K562 (cell line): Measurements from ENCODE around the gene ITGAX. TPM values are rescaled to one million over a fixed set of nuclear protein-coding genes. Genes with fewer than 3 reads are reported as not detected.

Experiments used
- ATAC-seq: fragments of 200-7000 bp; cut with Tn5 transposase; 3 replicates; pipeline ENCODE4 v1.9.1; 2020; ENCODE audit warnings: moderate library complexity
- BruUV-seq: library from RNA; stranded (reverse); fragments of 400-500 nt; replicated peaks from 2 replicates; lab custom pipeline; 2021; lab: Mats Ljungman, UMichigan
- CTCF ChIA-PET: fragments of 300-600 bp; formaldehyde crosslinking; extraction: SDS; loops from one replicate; lab custom pipeline; 2021; ENCODE audit warnings: low intra/inter-chr PET ratio; lab: Yijun Ruan, JAX
- POLR2A ChIA-PET: fragments of 300-600, 350-650 bp; sonication (Branson Sonifier 250); formaldehyde crosslinking; extraction: SDS; loops from one replicate; lab custom pipeline; 2021; ENCODE audit warnings: antibody characterized with exemption, inconsistent platforms; lab: Yijun Ruan, JAX
- DNase-seq, 4 experiments: peaks; one replicate each; pipeline versions ENCODE4 v3.0.0 to v3.0.0-alpha.2; 2011 to 2018; ENCODE audit warnings: low spot score in 3 of 4, mixed read lengths in 3 of 4; ENCODE audit errors: extremely low read depth in 1 of 4
- FAIRE-seq: peaks from 2 replicates; lab custom pipeline; 2011; peaks lifted over from hg19 to GRCh38; lab: Jason Lieb, UNC
- H2AFZ ChIP-seq: 2 replicates; pipeline ENCODE4 v1.6.0; 2011; ENCODE audit warnings: low read depth, low read length, control low read depth, inconsistent platforms
- H3K27ac ChIP-seq: fragments of 200-600 bp; 3 replicates; pipeline ENCODE4 v1.8.0; 2011; ENCODE audit warnings: low read depth, mild to moderate bottlenecking, control low read depth, inconsistent platforms, low read length, moderate library complexity, mixed read lengths; ENCODE audit errors: extremely low read depth
- H3K27me3 ChIP-seq, 2 experiments: fragments of 300-600 bp in 1 of 2; 2 replicates in 1 of 2; 3 replicates in 1 of 2; pipeline versions ENCODE4 v1.6.0 to v1.8.0; 2011; ENCODE audit warnings: inconsistent platforms in 2 of 2, low read length in 2 of 2, mild to moderate bottlenecking in 1 of 2, mixed read lengths in 1 of 2, moderate library complexity in 1 of 2; ENCODE audit not compliant: control insufficient read depth in 2 of 2, insufficient read depth in 2 of 2
- H3K36me3 ChIP-seq: fragments of 300-600 bp; 3 replicates; pipeline ENCODE4 v1.8.0; 2011; ENCODE audit warnings: mild to moderate bottlenecking, low read length, inconsistent platforms; ENCODE audit not compliant: control insufficient read depth, insufficient read depth
- H3K4me1 ChIP-seq, 2 experiments: fragments of 200-600 bp in 1 of 2; replicated peaks in 1 of 2; 2 replicates in 1 of 2; 3 replicates in 1 of 2; pipeline versions ENCODE4 v1.5.1 to v1.8.0; 2011; ENCODE audit warnings: inconsistent platforms in 2 of 2, low read length in 2 of 2, mild to moderate bottlenecking in 1 of 2, mixed read lengths in 1 of 2, moderate library complexity in 1 of 2; ENCODE audit not compliant: control insufficient read depth in 2 of 2, insufficient read depth in 2 of 2
- H3K4me2 ChIP-seq: 2 replicates; pipeline ENCODE4 v1.6.1; 2011; ENCODE audit warnings: low read length, control low read depth, inconsistent platforms, mixed read lengths; ENCODE audit not compliant: insufficient read depth
- H3K4me3 ChIP-seq: fragments of 200-600 bp; sonication (generic), shearing (Covaris generic); 2 replicates; pipeline ENCODE4 v1.5.1; 2016; ENCODE audit warnings: control low read depth, inconsistent platforms
- H3K79me2 ChIP-seq: fragments of 200-600 bp; 3 replicates; pipeline ENCODE4 v1.8.0; 2011; ENCODE audit warnings: low read length, inconsistent platforms; ENCODE audit not compliant: control insufficient read depth, insufficient read depth
- H3K9ac ChIP-seq, 2 experiments: 2 replicates each; pipeline versions ENCODE4 v1.6.0 to v1.6.1; 2011; ENCODE audit warnings: low read depth in 2 of 2, low read length in 2 of 2, control low read depth in 1 of 2, inconsistent platforms in 1 of 2, mild to moderate bottlenecking in 1 of 2, mixed read lengths in 1 of 2; ENCODE audit not compliant: insufficient read depth in 1 of 2
- H3K9me1 ChIP-seq: one replicate; pipeline ENCODE4 v1.6.0; 2011; ENCODE audit warnings: inconsistent platforms, mild to moderate bottlenecking, low read length, moderate library complexity; ENCODE audit not compliant: control insufficient read depth, insufficient read depth
- H3K9me3 ChIP-seq: replicated peaks from 2 replicates; pipeline ENCODE4 v1.5.1; 2011; ENCODE audit warnings: low read depth, low read length, inconsistent platforms; ENCODE audit not compliant: control insufficient read depth, insufficient read depth
- H4K20me1 ChIP-seq: replicated peaks from 2 replicates; pipeline ENCODE4 v1.6.1; 2011; ENCODE audit warnings: low read length, inconsistent platforms, mixed read lengths; ENCODE audit not compliant: control insufficient read depth, insufficient read depth
- ARID1B ChIP-seq: fragments of 450-650 bp; IDR thresholded peaks from 2 replicates; pipeline ENCODE4 v1.6.1; 2016; ENCODE audit warnings: antibody characterized with exemption, mild to moderate bottlenecking, inconsistent platforms
- ELF4 ChIP-seq: fragments of 450-650 bp; formaldehyde crosslinking; IDR thresholded peaks from 2 replicates; pipeline ENCODE4 v1.4.0; 2022; ENCODE audit warnings: missing genetic modification characterization
- HDAC1 ChIP-seq, 2 experiments: fragments of 450-650 bp; IDR thresholded peaks; 2 replicates each; pipeline ENCODE4 v1.6.1; 2016 to 2017; ENCODE audit warnings: inconsistent platforms in 1 of 2, mild to moderate bottlenecking in 1 of 2, moderate library complexity in 1 of 2
- MAZ ChIP-seq, 2 experiments: fragments of 450-650 bp in 1 of 2; sonication (generic) in 1 of 2; formaldehyde crosslinking; IDR thresholded peaks in 1 of 2; conservative IDR thresholded peaks in 1 of 2; 2 replicates each; pipeline versions ENCODE4 v1.4.0 to v1.5.0; 2020; ENCODE audit warnings: mild to moderate bottlenecking in 1 of 2, missing genetic modification reagents in 1 of 2
- NFIC ChIP-seq: fragments of 450-650 bp; IDR thresholded peaks from 2 replicates; pipeline ENCODE4 v1.6.1; 2017; ENCODE audit warnings: mild to moderate bottlenecking, inconsistent platforms
- NRF1 ChIP-seq, 2 experiments: fragments of 450-650 bp; IDR thresholded peaks in 1 of 2; conservative IDR thresholded peaks in 1 of 2; 2 replicates each; pipeline ENCODE4 v1.6.1; 2014; ENCODE audit warnings: mild to moderate bottlenecking in 2 of 2
- SMARCA4 ChIP-seq: fragments of 450-650 bp; IDR thresholded peaks from 2 replicates; pipeline ENCODE4 v1.6.1; 2016
- SPI1 ChIP-seq: IDR thresholded peaks from 2 replicates; pipeline ENCODE4 v1.6.1; 2011; ENCODE audit warnings: low read depth, low read length, control low read depth, borderline replicate concordance
- ZBED1 ChIP-seq: IDR thresholded peaks from 2 replicates; pipeline ENCODE4 v1.6.1; 2014
- ZNF347 ChIP-seq: fragments of 450-650 bp; formaldehyde crosslinking; IDR thresholded peaks from 2 replicates; pipeline ENCODE4 v1.4.0; 2020; ENCODE audit warnings: low read depth, mild to moderate bottlenecking, moderate library complexity
- ZNF644 ChIP-seq: fragments of 200-800 bp; sonication (Bioruptor generic); IDR thresholded peaks from 2 replicates; pipeline ENCODE4 v1.6.1; 2016; ENCODE audit warnings: low read depth, missing genetic modification characterization, missing compliant biosample characterization
- in situ Hi-C: fragments of 300-500 bp; cut with MboI; formaldehyde crosslinking; loops from 4 replicates; pipeline ENCODE4 v1.15.0; 2018; ENCODE audit warnings: inconsistent platforms, mixed read lengths
- intact Hi-C: fragments of 100-400 bp; cut with micrococcal nuclease; formaldehyde crosslinking; loops from 2 replicates; pipeline ENCODE4 v1.14.2; 2022
- polyA plus RNA-seq, 8 experiments: library from polyadenylated mRNA; depleted of rRNA in 4 of 8; stranded (reverse) in 5 of 8; unstranded in 3 of 8; fragments of >200 nt; fragmentation: Nextera tagmentation in 2 of 8; fragmentation: Illumina TruSeq in 1 of 8; extraction: Ambion mirVana in 2 of 8; extraction: Trizol in 1 of 8; gene quantifications; 2 replicates each; pipeline versions ENCODE4 v1.2.1 to v1.2.3, GENCODE V29; 2011 to 2014; ENCODE audit warnings: inconsistent platforms in 1 of 8, missing spikeins in 1 of 8
- total RNA-seq, 7 experiments: library from RNA; depleted of rRNA in 6 of 7; stranded (reverse); fragments of >200 nt in 6 of 7; fragmentation: Illumina TruSeq in 2 of 7; extraction: Trizol in 2 of 7; gene quantifications; 2 replicates each; pipeline versions ENCODE4 v1.2.1 to v1.2.3, GENCODE V29; 2011 to 2021; ENCODE audit warnings: low replicate concordance in 1 of 7
- TF ChIP-seq, protein P1 (sequence below), 2 experiments: fragments of 450-650 bp in 1 of 2; sonication (generic) in 1 of 2; formaldehyde crosslinking in 1 of 2; IDR thresholded peaks in 1 of 2; conservative IDR thresholded peaks in 1 of 2; 2 replicates each; pipeline versions ENCODE4 v1.6.1 to v1.8.1; 2016 to 2023; ENCODE audit warnings: mild to moderate bottlenecking in 2 of 2, moderate library complexity in 2 of 2, inconsistent platforms in 1 of 2, missing genetic modification reagents in 1 of 2

ITGAX gene
- total and polyA plus RNA-seq, 9 of the 15 experiments (the other 6 are each of a cell fraction or from before 2014, with no cell fraction given): 0.03 to 0.58 (median 0.14) TPM

DNA sequence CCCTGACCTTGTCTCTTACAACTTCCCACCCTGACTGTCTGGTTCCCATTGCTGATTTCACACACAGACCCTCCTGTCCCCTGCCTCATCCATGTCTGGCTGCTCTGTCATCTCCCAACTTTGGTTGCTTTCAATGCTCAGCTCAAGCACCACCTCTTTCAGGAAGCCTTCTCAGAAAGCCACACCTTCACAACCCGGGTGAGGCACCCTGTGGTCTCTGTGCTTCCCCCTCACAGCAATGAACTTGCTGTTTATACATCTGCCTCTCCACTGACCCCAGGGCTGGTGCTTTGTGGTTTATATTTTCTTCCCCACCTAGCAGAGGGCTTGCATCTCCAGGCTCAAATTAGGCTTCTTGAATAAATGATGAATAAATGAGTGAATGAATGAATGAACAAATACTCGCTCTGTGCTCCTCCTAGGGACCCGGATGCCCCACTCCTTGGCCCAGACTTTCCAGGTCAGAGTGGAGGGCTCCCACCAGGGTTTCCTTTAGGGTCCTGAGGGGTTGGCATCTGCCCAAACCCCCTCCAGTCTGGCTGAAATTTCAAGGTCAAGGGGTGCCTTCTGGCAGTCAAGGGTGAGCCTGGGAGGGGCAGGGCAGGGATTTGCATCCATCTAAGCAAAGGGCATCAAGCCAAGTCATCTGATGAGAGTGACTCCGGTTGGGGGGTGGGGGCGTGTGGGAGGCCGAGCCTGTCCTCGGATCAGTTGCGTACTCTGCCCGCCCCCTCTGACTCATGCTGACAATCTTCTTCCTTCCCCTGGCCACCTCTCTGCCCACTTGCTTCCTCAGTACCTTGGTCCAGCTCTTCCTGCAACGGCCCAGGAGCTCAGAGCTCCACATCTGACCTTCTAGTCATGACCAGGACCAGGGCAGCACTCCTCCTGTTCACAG, at the start of gene ITGAX (continued):
- TF ChIP-seq ZBED1 (no peak), ARID1B (peak; percentile 63), ZNF644 (no peak), ELF4 (CRISPR knock-in tag) (no peak), NFIC (peak; percentile 86), MAZ (CRISPR knock-in tag; conservative IDR thresholded peaks at IDR 0.05 in 1 of 2, IDR thresholded peaks at IDR 0.05 in 1 of 2) (peak in 1 of 2 experiments; percentile 47; a peak in 1 of 4 replicates), NRF1 (conservative IDR thresholded peaks at IDR 0.05 in 1 of 2, IDR thresholded peaks at IDR 0.05 in 1 of 2) (peak; percentile 27 to 30; a peak in 1 of 4 replicates), SMARCA4 (peak; percentile 44; the same call in 1 of the 2 replicates)
- TF ChIP-seq, protein P1, sequence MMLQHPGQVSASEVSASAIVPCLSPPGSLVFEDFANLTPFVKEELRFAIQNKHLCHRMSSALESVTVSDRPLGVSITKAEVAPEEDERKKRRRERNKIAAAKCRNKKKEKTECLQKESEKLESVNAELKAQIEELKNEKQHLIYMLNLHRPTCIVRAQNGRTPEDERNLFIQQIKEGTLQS (IDR thresholded peaks at IDR 0.05): peak; percentile 86
- TF ChIP-seq, protein P1 (CRISPR knock-in tag; conservative IDR thresholded peaks at IDR 0.05): no peak

DNA sequence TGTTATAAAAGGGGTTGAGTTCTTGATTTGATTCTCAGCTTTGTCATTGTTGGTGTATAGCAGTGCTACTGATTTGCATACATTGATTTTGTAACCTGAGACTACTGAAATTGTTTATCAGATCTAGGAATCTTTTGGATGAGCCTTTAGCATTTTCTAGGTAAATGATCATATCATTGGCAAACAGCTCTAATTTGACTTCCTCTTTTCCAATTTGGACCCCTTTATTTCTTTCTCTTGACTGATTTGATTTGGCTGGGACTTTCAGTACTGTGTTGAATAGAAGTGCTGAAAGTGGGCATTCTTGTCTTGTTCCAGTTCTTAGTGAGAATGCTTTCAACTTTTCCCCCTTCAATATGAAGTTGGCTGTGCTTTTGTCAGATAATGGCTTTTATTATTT, 49.8 kb upstream of the ITGAX start:
- no peak for FAIRE-seq
- BruUV-seq: no TSS peak
- CTCF ChIA-PET: no interaction called here

More for the DNA sequence above, 49.8 kb upstream of the ITGAX start:
- intact Hi-C loops (no loop called here), in situ Hi-C loops (no loop called here)
- Histone ChIP-seq H3K4me2 (no peak overlapping the region), H3K4me3 (no peak overlapping the region), H3K9me3 (no peaks in the 10 kb centered on the region), H2AFZ (no peak overlapping the region), H3K79me2 (no peaks in the 10 kb centered on the region), H3K4me1 (no peaks in the 10 kb centered on the region), H3K36me3 (no peaks in the 10 kb centered on the region), H3K9me1 (no peaks in the 10 kb centered on the region), H3K27ac (no peak overlapping the region), H3K27me3 (peaks cover 3 to 4% of the 10 kb centered on the region in 2 experiments; a peak in 1 of 5 replicates), H3K9ac (no peak overlapping the region), H4K20me1 (no peaks in the 10 kb centered on the region)
- no peak for DNase-seq
- TF ChIP-seq ZNF347 (CRISPR knock-in tag) (no peak), HDAC1 (IDR thresholded peaks at IDR 0.05) (no peak), SPI1 (peak; percentile 60; the same call in 1 of the 2 replicates)
- no peak for ATAC-seq
- POLR2A ChIA-PET: interaction anchor here (1.1 kb wide), 1 partner anchor 408 kb away, joined by 3 read pairs; a partner anchor contains a TSS
